SH-SY5Y (cell line): ENCODE results near the gene NUAK2.

Experiments
- GATA2 ChIP-seq: IDR thresholded peaks from 2 replicates; pipeline ENCODE4 v1.6.1; 2011; ENCODE audit warnings: mild to moderate bottlenecking, low read depth, low read length
- GATA3 ChIP-seq: IDR thresholded peaks from 2 replicates; pipeline ENCODE4 v1.6.1; 2011; ENCODE audit warnings: low read depth, mild to moderate bottlenecking, low read length, moderate library complexity

- no peak for TF ChIP-seq GATA2
- TF ChIP-seq GATA3, result no peak
These were observed 36.0 kb upstream of the NUAK2 start for GRCh38 chr1:205357567-205357966.
